GM23248 (cell line): Measurements from ENCODE around the gene RBMS1.

Source experiments
- EZH2 ChIP-seq: fragments of 200-600 bp; sonication (generic); IDR thresholded peaks from 2 replicates; pipeline ENCODE4 v1.6.1; 2018; ENCODE audit warnings: antibody characterized with exemption, mild to moderate bottlenecking; ENCODE audit not compliant: insufficient read depth, poor library complexity, severe bottlenecking
- EZH2phosphoT487 ChIP-seq: fragments of 200-600 bp; sonication (generic); IDR thresholded peaks from 2 replicates; pipeline ENCODE4 v1.6.1; 2018; ENCODE audit warnings: antibody characterized with exemption, moderate library complexity, mild to moderate bottlenecking, low read depth; ENCODE audit not compliant: insufficient read depth

GRCh38 chr2:160267692-160268091 lies 225.9 kb downstream of the RBMS1 start:
- TF ChIP-seq EZH2, result no peak
- TF ChIP-seq EZH2phosphoT487, result no peak
